ENCODE data around the gene HSPA6.
"Not testable (repeated sequence)": the region's sequence is repeated elsewhere in the genome, so short reads cannot be mapped to it uniquely, and the experiment has no call there.

HSPA6 gene

GRCh38 chr1:161531986-161532643 is 7.8 kb downstream of the HSPA6 start:
- in situ Hi-C loops (cut with MboI; ENCODE audit: low sequenced_read_pairs): no loop called here

- in situ Hi-C loops (cut with MboI; ENCODE audit: low sequenced_read_pairs): not testable (repeated sequence)
Observed at GRCh38 chr1:161532644-161533567, 8.6 kb downstream of the HSPA6 start.

- in situ Hi-C loops (cut with MboI; ENCODE audit: low sequenced_read_pairs): not testable (repeated sequence)
Observed at GRCh38 chr1:161537068-161537669, 12.8 kb downstream of the HSPA6 start.

- in situ Hi-C loops (cut with MboI; ENCODE audit: low sequenced_read_pairs): not testable (repeated sequence)
Observed at GRCh38 chr1:161538925-161539479, 14.7 kb downstream of the HSPA6 start.

GRCh38 chr1:161539731-161540569 is 15.6 kb downstream of the HSPA6 start:
- in situ Hi-C loops (cut with MboI; ENCODE audit: low sequenced_read_pairs): not testable (repeated sequence)

GRCh38 chr1:161540570-161540960 is 16.2 kb downstream of the HSPA6 start:
- in situ Hi-C loops (cut with MboI; ENCODE audit: low sequenced_read_pairs): not testable (repeated sequence)

GRCh38 chr1:161542091-161542559 is 17.8 kb downstream of the HSPA6 start:
- in situ Hi-C loops (cut with MboI; ENCODE audit: low sequenced_read_pairs): not testable (repeated sequence)

- in situ Hi-C loops (cut with MboI; ENCODE audit: low sequenced_read_pairs): not testable (repeated sequence)
Observed at GRCh38 chr1:161543125-161543524, 18.8 kb downstream of the HSPA6 start.

GRCh38 chr1:161545005-161545731 is 20.8 kb downstream of the HSPA6 start:
- in situ Hi-C loops (cut with MboI; ENCODE audit: low sequenced_read_pairs): not testable (repeated sequence)

GRCh38 chr1:161547995-161548741 is 23.8 kb downstream of the HSPA6 start:
- in situ Hi-C loops (cut with MboI; ENCODE audit: low sequenced_read_pairs): not testable (repeated sequence)

- in situ Hi-C loops (cut with MboI; ENCODE audit: low sequenced_read_pairs): not testable (repeated sequence)
Observed at GRCh38 chr1:161548749-161549406, 24.5 kb downstream of the HSPA6 start.

- in situ Hi-C loops (cut with MboI; ENCODE audit: low sequenced_read_pairs): no loop called here
Observed at GRCh38 chr1:161549652-161550051, 25.3 kb downstream of the HSPA6 start, which contains the start of gene FCGR3A. TSS of gene FCGR3A (minus strand) at chr1:161549818. CDS start at chr1:161549736, 82 bp downstream.

GRCh38 chr1:161550942-161551341 is 26.6 kb downstream of the HSPA6 start:
- in situ Hi-C loops (cut with MboI; ENCODE audit: low sequenced_read_pairs): not testable (repeated sequence)

- in situ Hi-C loops (cut with MboI; ENCODE audit: low sequenced_read_pairs): not testable (repeated sequence)
Observed at GRCh38 chr1:161553631-161554030, 29.3 kb downstream of the HSPA6 start.

- in situ Hi-C loops (cut with MboI; ENCODE audit: low sequenced_read_pairs): not testable (repeated sequence)
Observed at GRCh38 chr1:161554340-161554739, 30.0 kb downstream of the HSPA6 start.

GRCh38 chr1:161554815-161555417 is 30.6 kb downstream of the HSPA6 start:
- in situ Hi-C loops (cut with MboI; ENCODE audit: low sequenced_read_pairs): not testable (repeated sequence)

GRCh38 chr1:161556143-161556542 is 31.8 kb downstream of the HSPA6 start:
- in situ Hi-C loops (cut with MboI; ENCODE audit: low sequenced_read_pairs): not testable (repeated sequence)

GRCh38 chr1:161556990-161557389 is 32.6 kb downstream of the HSPA6 start:
- in situ Hi-C loops (cut with MboI; ENCODE audit: low sequenced_read_pairs): not testable (repeated sequence)

All from HL-60/S4 treated with phorbol 12-myristate 13-acetate at 8.2 ng/mL for 4 days and 3 days (cell line).